ENCODE measurements around the gene MBNL3.

The MBNL3 gene

DNA sequence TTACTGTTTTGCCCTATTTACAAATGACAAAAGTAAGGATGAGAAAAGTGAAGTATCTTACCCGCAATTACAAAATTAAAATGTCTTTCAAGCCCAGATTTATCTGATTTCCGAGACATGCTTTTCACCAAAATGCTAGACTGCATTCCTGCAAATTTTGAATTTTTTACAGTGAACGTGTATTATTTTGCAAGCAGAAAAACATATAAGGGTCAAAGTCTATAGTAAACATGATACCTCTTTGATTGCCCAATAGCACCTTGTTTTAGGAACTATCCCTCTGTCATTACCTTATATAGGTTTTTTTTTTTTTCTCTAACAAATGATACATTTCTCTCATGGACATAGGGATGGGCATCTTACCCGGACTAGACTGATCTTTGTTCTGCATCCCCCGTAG is 135.4 kb downstream of the MBNL3 start:
- no peak overlapping the region for H3K4me2 ChIP-seq (ENCODE audit: low read length)
- H3K27ac ChIP-seq (ENCODE audit: low read length) = no peak overlapping the region
- no peak overlapping the region for H3K9ac ChIP-seq (ENCODE audit: low read length)
- no peaks in the 10 kb centered on the region for H3K36me3 ChIP-seq (replicated peaks; ENCODE audit: low read depth, low read length)
- TF ChIP-seq, protein P1, sequence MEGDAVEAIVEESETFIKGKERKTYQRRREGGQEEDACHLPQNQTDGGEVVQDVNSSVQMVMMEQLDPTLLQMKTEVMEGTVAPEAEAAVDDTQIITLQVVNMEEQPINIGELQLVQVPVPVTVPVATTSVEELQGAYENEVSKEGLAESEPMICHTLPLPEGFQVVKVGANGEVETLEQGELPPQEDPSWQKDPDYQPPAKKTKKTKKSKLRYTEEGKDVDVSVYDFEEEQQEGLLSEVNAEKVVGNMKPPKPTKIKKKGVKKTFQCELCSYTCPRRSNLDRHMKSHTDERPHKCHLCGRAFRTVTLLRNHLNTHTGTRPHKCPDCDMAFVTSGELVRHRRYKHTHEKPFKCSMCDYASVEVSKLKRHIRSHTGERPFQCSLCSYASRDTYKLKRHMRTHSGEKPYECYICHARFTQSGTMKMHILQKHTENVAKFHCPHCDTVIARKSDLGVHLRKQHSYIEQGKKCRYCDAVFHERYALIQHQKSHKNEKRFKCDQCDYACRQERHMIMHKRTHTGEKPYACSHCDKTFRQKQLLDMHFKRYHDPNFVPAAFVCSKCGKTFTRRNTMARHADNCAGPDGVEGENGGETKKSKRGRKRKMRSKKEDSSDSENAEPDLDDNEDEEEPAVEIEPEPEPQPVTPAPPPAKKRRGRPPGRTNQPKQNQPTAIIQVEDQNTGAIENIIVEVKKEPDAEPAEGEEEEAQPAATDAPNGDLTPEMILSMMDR (IDR thresholded peaks at IDR 0.05; ENCODE audit: low read depth, low read length) = no peak
- no peak for TF ChIP-seq EZH2phosphoT487 (IDR thresholded peaks at IDR 0.05; ENCODE audit: low read depth)
- H4K20me1 ChIP-seq (ENCODE audit: insufficient read depth, low read length) = no peaks in the 10 kb centered on the region
- no peak overlapping the region for H3K4me3 ChIP-seq (ENCODE audit: low read length)
- no peak overlapping the region for H2AFZ ChIP-seq (ENCODE audit: low read depth, low read length)
- H3K27me3 ChIP-seq (ENCODE audit: low read depth, low read length) = no peaks in the 10 kb centered on the region
- H3K4me1 ChIP-seq (ENCODE audit: low read length) = no peaks in the 10 kb centered on the region
- no peaks in the 10 kb centered on the region for H3K79me2 ChIP-seq (ENCODE audit: low read length)
- no peaks in the 10 kb centered on the region for H3K9me3 ChIP-seq (ENCODE audit: insufficient read depth, low read length)

DNA sequence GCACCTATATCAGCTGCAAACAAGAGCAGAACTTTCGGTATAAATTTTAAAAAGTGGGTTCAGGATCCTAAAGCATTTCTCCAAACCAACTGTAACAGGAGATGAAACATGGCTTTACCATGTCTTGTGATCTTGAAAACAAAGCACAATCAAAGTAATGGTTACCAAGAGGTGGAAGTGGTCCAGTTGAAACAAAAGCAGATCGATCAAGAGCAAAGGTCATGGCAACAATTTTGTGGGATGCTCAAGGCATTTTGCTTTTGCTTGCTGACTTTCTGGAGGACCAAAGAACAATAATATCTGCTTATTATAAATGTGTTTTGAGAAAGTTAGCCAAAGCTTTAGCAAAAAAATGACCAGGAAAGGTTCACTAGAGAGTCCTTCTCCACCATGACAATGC is 152.7 kb downstream of the MBNL3 start:
- no peak overlapping the region for H2AFZ ChIP-seq (ENCODE audit: low read depth, low read length)
- no peaks in the 10 kb centered on the region for H3K79me2 ChIP-seq (ENCODE audit: low read length)
- no peak overlapping the region for H3K9ac ChIP-seq (ENCODE audit: low read length)
- no peaks in the 10 kb centered on the region for H4K20me1 ChIP-seq (ENCODE audit: insufficient read depth, low read length)
- no peaks in the 10 kb centered on the region for H3K4me1 ChIP-seq (ENCODE audit: low read length)
- H3K4me3 ChIP-seq (ENCODE audit: low read length) = no peak overlapping the region
- no peak overlapping the region for H3K4me2 ChIP-seq (ENCODE audit: low read length)
- H3K36me3 ChIP-seq (replicated peaks; ENCODE audit: low read depth, low read length) = no peaks in the 10 kb centered on the region
- H3K27ac ChIP-seq (ENCODE audit: low read length) = no peak overlapping the region
- no peaks in the 10 kb centered on the region for H3K27me3 ChIP-seq (ENCODE audit: low read depth, low read length)
- TF ChIP-seq, protein P1 (IDR thresholded peaks at IDR 0.05; ENCODE audit: low read depth, low read length) = no peak
- no peak for TF ChIP-seq EZH2phosphoT487 (IDR thresholded peaks at IDR 0.05; ENCODE audit: low read depth)
- H3K9me3 ChIP-seq (ENCODE audit: insufficient read depth, low read length) = no peaks in the 10 kb centered on the region

DNA sequence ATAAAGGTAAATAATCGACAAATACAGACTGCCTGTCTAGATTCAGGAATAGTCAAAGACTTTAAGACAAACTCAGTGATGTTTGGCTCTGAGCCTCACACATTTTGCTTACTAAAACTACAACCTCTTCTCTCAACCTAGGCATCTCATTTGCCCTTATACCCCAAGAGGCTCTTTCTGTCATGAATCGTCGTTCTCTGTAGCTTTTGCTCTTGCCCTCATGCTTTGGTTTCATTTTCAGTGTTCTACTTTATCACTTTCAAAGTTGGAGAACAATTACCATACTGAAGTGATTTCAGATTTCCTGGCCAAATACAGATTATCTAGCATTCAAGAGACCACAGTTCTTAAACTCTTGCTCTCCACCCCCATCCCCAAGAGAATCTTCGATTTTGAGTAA is 155.5 kb downstream of the MBNL3 start:
- Histone ChIP-seq H3K4me3 (ENCODE audit: low read length) (no peak overlapping the region), H3K27me3 (ENCODE audit: low read depth, low read length) (no peaks in the 10 kb centered on the region), H3K79me2 (ENCODE audit: low read length) (no peaks in the 10 kb centered on the region), H3K9me3 (ENCODE audit: insufficient read depth, low read length) (no peaks in the 10 kb centered on the region), H3K36me3 (replicated peaks; ENCODE audit: low read depth, low read length) (no peaks in the 10 kb centered on the region), H2AFZ (ENCODE audit: low read depth, low read length) (no peak overlapping the region), H3K4me2 (ENCODE audit: low read length) (no peak overlapping the region), H3K27ac (ENCODE audit: low read length) (no peak overlapping the region), H4K20me1 (ENCODE audit: insufficient read depth, low read length) (no peaks in the 10 kb centered on the region), H3K4me1 (ENCODE audit: low read length) (no peaks in the 10 kb centered on the region), H3K9ac (ENCODE audit: low read length) (no peak overlapping the region)
- no peak for TF ChIP-seq EZH2phosphoT487 (IDR thresholded peaks at IDR 0.05; ENCODE audit: low read depth)
- TF ChIP-seq, protein P1 (IDR thresholded peaks at IDR 0.05; ENCODE audit: low read depth, low read length) = no peak

DNA sequence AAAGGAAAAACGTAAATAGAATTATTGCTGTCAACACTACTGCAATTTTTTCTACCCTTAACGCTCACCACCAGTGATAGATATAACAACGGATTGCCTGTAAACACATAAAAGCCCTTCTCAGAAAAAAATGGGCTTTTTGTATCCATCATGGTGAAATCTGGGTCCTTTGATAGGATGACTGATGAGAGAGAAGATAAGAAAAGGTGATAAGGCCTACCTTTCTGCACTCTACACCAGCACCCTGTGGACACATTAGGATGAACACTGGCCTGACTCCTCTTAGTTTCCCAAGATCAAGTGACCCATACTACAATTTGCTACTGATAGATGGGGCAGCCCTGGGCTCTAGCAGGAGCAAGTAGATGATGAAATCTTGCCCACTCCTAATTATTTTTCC is 157.3 kb downstream of the MBNL3 start:
- Histone ChIP-seq H3K79me2 (ENCODE audit: low read length) (no peaks in the 10 kb centered on the region), H2AFZ (ENCODE audit: low read depth, low read length) (no peak overlapping the region), H3K36me3 (replicated peaks; ENCODE audit: low read depth, low read length) (no peaks in the 10 kb centered on the region), H3K9ac (ENCODE audit: low read length) (no peak overlapping the region), H3K4me2 (ENCODE audit: low read length) (no peak overlapping the region), H3K4me3 (ENCODE audit: low read length) (no peak overlapping the region), H3K9me3 (ENCODE audit: insufficient read depth, low read length) (no peaks in the 10 kb centered on the region), H3K27ac (ENCODE audit: low read length) (no peak overlapping the region), H3K4me1 (ENCODE audit: low read length) (no peaks in the 10 kb centered on the region), H3K27me3 (ENCODE audit: low read depth, low read length) (no peaks in the 10 kb centered on the region), H4K20me1 (ENCODE audit: insufficient read depth, low read length) (no peaks in the 10 kb centered on the region)
- TF ChIP-seq, protein P1 (IDR thresholded peaks at IDR 0.05; ENCODE audit: low read depth, low read length) = no peak
- no peak for TF ChIP-seq EZH2phosphoT487 (IDR thresholded peaks at IDR 0.05; ENCODE audit: low read depth)

Data from OCI-LY3 (cell line).